ENCODE data around the gene CCDC73.
"Not testable (repeated sequence)": the region's sequence is repeated elsewhere in the genome, so short reads cannot be mapped to it uniquely, and the experiment has no call there.

CCDC73 gene

GRCh38 chr11:32794439-32794838 lies at the start of gene CCDC73:
Gene CCDC73 (minus strand): TSS chr11:32794662. CDS start chr11:32760243, 34,419 bp downstream.
- no peak for DNase-seq

DNA sequence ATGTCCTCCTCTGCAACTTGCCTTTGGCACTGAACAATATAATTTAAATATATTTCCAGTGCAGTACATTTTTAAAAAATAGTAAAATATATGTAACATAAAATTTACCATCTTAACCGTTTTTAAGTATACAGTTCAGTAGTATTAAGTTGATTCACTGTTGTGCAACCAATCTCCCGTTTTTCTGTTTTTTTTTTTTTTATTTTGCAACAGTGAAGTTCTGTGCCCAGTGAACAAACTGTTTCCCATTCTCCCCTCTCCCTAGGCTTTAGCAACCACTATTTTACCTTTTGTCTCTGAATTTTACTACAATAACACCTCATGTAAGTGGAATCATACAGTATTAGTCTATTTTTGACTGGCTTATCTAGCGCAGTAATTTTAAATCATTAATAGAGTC lies 49.1 kb upstream of the CCDC73 start:
- DNase-seq, result no peak

GRCh38 chr11:32840587-32840986 lies 46.1 kb upstream of the CCDC73 start:
- DNase-seq, result no peak

GRCh38 chr11:32839308-32839707 lies 44.8 kb upstream of the CCDC73 start:
- DNase-seq, result no peak

GRCh38 chr11:32838505-32839274 lies 44.2 kb upstream of the CCDC73 start:
- DNase-seq, result no peak

- no peak for DNase-seq
These were observed 42.5 kb upstream of the CCDC73 start for GRCh38 chr11:32836946-32837345.

- DNase-seq, result no peak
These were observed 39.5 kb upstream of the CCDC73 start for GRCh38 chr11:32833921-32834320.

- DNase-seq, result no peak
These were observed 36.8 kb upstream of the CCDC73 start for GRCh38 chr11:32831221-32831620.

- DNase-seq, result no peak
These were observed 36.3 kb upstream of the CCDC73 start for GRCh38 chr11:32830796-32831195.

DNA sequence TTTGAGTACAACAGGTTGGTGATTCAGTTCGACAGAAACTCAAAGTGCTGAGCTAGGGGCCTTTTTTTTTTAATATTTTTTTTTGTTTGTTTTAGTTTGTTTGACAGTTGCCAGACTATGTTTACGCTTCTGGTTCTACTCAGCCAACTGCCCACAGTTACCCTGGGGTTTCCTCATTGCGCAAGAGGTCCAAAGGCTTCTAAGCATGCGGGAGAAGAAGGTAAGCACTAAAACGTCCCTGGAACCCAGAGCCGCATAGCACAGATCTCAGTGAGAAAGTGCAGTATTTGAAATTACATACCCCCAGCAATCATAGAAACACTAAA lies 35.9 kb upstream of the CCDC73 start:
- DNase-seq, result no peak

- DNase-seq, result peak; percentile 76
These were observed 35.4 kb upstream of the CCDC73 start, which contains the start of gene PRRG4 for GRCh38 chr11:32829680-32830412. Gene PRRG4 (plus strand): TSS chr11:32829927. CDS start chr11:32830530, 603 bp downstream.

DNA sequence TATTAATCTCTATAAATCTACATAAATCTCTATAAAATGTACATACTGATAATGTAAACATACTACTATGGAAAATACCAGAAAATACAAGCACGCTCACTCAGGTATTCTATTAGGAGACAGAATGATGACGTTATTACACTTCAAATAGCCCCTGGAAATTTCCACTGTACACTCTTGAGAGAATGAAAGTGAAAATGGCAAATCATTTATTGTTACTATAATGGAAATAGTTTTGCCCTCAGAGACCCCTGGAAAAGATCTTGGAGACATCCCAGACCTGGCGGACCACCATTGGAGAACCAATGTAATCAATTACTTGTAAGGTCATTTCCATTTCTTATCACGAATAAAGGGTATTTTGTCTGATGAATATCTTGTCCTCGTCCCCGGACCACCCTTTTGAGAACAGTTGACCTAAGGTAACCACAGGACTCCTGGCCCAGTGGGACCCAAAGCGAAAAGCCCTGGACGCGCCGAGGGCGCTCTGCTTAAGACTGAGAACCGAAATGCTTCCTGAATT lies 34.8 kb upstream of the CCDC73 start:
- no peak for DNase-seq

DNA sequence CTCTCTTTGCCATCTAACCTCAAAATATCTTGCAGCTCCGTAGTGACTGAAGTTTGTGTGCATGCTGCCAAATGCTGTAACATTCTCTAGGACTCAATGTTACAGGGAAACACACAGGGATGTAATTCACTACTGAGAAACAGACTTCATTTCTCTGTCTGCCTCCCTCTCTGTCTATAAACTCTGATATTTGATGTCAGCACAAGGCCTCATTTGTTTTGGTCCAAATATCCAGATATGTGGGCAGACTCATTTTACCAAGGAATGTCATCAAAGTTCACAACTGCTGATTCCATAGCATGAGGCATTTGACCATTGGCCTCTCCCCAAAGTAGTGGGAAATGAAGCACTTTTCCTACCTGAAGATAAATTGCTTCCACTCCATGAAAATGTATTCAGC lies 32.8 kb upstream of the CCDC73 start:
- DNase-seq, result no peak

DNA sequence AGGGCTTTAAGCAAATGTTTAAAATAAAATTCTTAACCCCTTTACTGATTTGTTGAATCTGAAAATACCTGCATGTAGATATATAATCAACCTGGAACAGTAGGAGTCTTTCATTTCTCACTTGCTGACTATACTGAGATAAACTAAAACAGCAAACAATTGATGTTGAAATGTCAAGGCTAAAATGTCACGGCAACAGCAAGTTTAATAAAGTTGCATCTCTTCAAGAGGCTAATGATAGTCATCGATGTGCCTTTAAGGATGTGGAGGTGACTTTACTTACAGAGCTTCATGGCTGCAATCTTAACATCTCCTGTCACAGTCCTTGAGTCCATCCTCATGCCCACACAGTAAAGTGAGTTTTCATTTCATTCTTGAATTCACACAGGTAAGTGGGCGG lies 31.7 kb upstream of the CCDC73 start:
- DNase-seq, result no peak

GRCh38 chr11:32823617-32824016 lies 29.2 kb upstream of the CCDC73 start:
- DNase-seq, result not testable (repeated sequence)

DNA sequence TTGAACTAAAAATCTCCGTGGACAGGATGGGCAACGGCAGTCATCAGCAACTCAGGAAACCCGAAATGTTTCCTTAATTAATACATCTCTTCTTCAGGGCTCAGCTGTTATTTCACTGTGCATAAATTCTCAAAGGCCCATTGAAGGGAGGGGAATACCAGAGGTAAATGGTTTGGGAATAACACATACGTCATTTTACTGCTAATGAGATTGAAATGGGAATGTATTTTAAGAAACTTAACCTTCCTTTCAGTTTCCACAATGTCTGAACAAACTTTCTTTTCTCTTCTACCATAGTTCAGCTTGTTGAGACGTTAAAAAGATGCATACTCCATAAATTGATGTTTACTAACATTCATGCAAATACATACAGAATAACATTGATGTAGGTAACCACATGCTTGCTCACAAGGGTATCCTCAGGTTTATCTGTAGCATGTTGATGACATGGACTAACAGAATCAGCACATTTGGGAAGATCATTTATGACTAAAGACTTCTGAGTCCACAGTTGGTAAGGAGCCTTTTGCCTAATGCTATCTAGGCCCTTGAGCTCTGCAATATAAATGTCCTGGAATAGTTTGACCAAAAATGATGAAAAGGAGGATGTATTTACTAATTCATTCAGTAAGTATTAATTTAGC lies 27.6 kb upstream of the CCDC73 start:
- no peak for DNase-seq

- DNase-seq, result no peak
These were observed 27.1 kb upstream of the CCDC73 start for GRCh38 chr11:32821517-32821916.

DNA sequence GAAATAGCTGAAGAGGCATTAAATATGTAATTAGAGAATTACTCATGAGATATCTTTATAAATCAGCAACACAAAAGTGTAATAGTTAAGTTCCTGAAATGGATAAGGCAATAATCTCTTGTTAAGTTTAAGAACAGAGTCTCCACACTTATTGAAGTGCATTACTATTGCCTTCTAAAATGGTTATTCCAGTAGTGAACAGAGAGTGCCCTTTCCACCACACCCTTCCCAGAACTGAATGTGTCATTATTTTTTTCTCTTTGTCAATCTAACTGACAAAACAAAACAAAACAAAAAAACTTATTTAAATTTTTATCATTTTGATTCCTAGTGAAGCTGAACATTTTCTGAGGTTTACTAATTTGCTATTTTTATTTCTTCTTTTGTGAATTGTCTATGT lies 26.0 kb upstream of the CCDC73 start:
- DNase-seq, result no peak

GRCh38 chr11:32819187-32819586 lies 24.7 kb upstream of the CCDC73 start:
- DNase-seq, result no peak

DNA sequence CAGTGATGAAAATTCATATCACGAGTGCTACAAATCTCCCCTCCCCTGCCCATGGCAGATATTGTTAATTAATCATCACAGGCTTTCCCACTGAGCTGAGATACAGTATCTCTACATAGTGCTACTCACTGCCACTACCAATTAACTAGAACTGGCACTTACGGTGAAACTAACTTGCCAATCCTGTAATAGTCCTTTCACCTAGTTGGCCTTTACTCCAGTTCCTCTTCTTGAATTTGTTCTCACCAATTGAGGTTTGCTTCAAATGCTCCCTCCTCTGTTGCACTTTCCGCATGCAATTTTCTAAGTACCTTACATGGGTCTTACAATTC lies 23.4 kb upstream of the CCDC73 start:
- no peak for DNase-seq

DNA sequence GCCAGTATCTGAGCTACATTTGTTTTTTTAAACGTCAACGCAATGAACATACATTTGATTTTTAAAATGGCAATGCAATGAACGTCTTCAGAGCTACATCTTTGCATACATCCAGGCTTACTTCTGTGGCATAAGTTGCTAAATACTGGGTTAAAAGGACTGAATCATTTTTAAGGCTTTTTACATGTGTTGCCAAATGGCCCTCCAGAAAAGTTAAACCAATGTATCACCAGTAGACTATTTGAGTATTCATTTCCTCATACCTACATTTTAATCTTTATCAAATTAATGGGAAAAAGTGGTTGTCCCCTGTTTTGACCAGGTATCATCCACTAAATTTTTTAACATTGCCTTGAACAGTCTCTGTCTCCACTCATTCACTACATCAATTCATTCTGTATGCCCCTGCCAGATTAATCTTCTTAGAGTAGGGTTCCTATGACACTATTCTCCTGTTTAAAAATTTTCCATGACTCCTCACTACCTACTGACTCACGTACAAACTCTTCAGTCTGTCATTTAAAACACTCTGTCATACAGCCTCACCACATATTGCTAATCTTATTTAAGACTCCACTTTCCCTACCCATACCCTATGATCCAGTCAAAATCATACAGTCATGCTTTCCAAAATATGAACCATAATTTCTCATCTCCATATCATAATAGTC lies 22.9 kb upstream of the CCDC73 start:
- no peak for DNase-seq

DNA sequence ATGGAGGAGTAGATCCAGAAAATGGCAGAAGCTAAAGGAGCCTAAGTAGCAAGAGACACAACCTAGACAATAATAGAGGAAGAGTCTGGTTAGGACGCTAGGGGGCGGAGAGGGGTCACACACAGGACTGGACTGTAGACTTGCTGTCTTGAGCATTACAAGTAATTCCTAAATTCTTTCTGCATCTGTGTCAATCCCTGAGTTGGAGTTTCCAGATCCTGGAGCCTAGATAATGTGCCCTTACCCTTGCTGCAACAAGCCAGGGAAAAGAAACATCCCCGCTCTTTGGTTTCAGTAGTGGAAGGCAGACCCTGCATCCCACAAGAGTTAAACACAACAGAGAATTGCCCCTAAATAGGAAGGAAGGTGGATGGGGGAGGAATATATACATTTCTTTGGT lies 14.9 kb upstream of the CCDC73 start:
- DNase-seq, result peak; percentile 64

- DNase-seq, result no peak
These were observed 2.0 kb upstream of the CCDC73 start for GRCh38 chr11:32796425-32796824.

Data from activated CD8-positive, alpha-beta memory T cell treated with anti-CD3 and anti-CD28 coated beads for 24 hours (primary cell).